Caco-2 (cell line): ENCODE data around the gene SLC29A3. TPM values are rescaled to one million over a fixed set of nuclear protein-coding genes. Genes with fewer than 3 reads are reported as not detected.

Source experiments
- BruUV-seq: library from RNA; stranded (reverse); fragments of 400-500 nt; replicated peaks from 2 replicates; lab custom pipeline; 2021; lab: Mats Ljungman, UMichigan
- CTCF ChIA-PET: fragments of 300-600 bp; sonication (Branson Sonifier 250); formaldehyde crosslinking; loops from one replicate; lab custom pipeline; 2022; ENCODE audit warnings: antibody characterized with exemption; lab: Charles Lee
- POLR2A ChIA-PET: fragments of 300-600 bp; sonication (Branson Sonifier 250); formaldehyde crosslinking; loops from one replicate; lab custom pipeline; 2022; ENCODE audit warnings: antibody characterized with exemption; lab: Charles Lee
- DNase-seq, 2 experiments: peaks; one replicate each; pipeline versions ENCODE4 v3.0.0 to v3.0.0-alpha.2; 2020 to 2022
- H3K27me3 ChIP-seq: replicated peaks from 2 replicates; pipeline ENCODE4 v1.6.0; 2011; ENCODE audit warnings: low read length; ENCODE audit not compliant: control insufficient read depth, insufficient read depth
- H3K36me3 ChIP-seq: 2 replicates; pipeline ENCODE4 v1.5.1; 2011; ENCODE audit warnings: low read length; ENCODE audit not compliant: control insufficient read depth, insufficient read depth
- H3K4me1 ChIP-seq: fragments of 250-450 bp; sonication (Bioruptor Pico); 2 replicates; pipeline ENCODE4 v1.5.1; 2020; ENCODE audit warnings: mild to moderate bottlenecking
- H3K4me3 ChIP-seq: 2 replicates; pipeline ENCODE4 v1.5.1; 2011; ENCODE audit warnings: low read depth, mild to moderate bottlenecking, control low read depth, low read length
- H3K9me3 ChIP-seq: fragments of 250-450 bp; sonication (Bioruptor Pico); 2 replicates; pipeline ENCODE4 v1.5.1; 2020; ENCODE audit warnings: mild to moderate bottlenecking, moderate library complexity
- H3K27ac Mint-ChIP-seq: one replicate; pipeline ENCODE4 v1.8.0; 2022; ENCODE audit warnings: mixed read lengths; ENCODE audit not compliant: unreplicated experiment
- H3K27me3 Mint-ChIP-seq: one replicate; pipeline ENCODE4 v1.8.0; 2022; ENCODE audit warnings: mixed read lengths; ENCODE audit not compliant: insufficient read depth, unreplicated experiment
- H3K36me3 Mint-ChIP-seq: one replicate; pipeline ENCODE4 v1.8.0; 2022; ENCODE audit warnings: mild to moderate bottlenecking, mixed read lengths; ENCODE audit not compliant: insufficient read depth, unreplicated experiment
- H3K4me1 Mint-ChIP-seq: one replicate; pipeline ENCODE4 v1.8.0; 2022; ENCODE audit warnings: low read depth, mixed read lengths; ENCODE audit not compliant: unreplicated experiment
- H3K4me3 Mint-ChIP-seq: one replicate; pipeline ENCODE4 v1.8.0; 2022; ENCODE audit warnings: mild to moderate bottlenecking, moderate library complexity, mixed read lengths; ENCODE audit not compliant: unreplicated experiment
- H3K9me3 Mint-ChIP-seq: one replicate; pipeline ENCODE4 v1.8.0; 2022; ENCODE audit warnings: mixed read lengths; ENCODE audit not compliant: unreplicated experiment
- intact Hi-C: fragments of 100-400 bp; cut with micrococcal nuclease; formaldehyde crosslinking; loops from one replicate; pipeline ENCODE4 v1.10.0; 2022; ENCODE audit not compliant: unreplicated experiment
- total RNA-seq: library from RNA; stranded (reverse); gene quantifications from 2 replicates; pipeline ENCODE4 v1.2.3, GENCODE V29; 2022
- TF ChIP-seq, protein P1 (sequence below), 2 experiments: fragments of 200-600 bp in 1 of 2; IDR thresholded peaks; 1 replicate in 1 of 2; 2 replicates in 1 of 2; pipeline versions ENCODE4 v1.5.1 to v1.8.0; 2011 to 2022; ENCODE audit warnings: antibody characterized with exemption in 1 of 2, control low read depth in 1 of 2, inconsistent platforms in 1 of 2, low read depth in 1 of 2, low read length in 1 of 2, mild to moderate bottlenecking in 1 of 2, moderate library complexity in 1 of 2; ENCODE audit not compliant: insufficient read depth in 1 of 2, severe bottlenecking in 1 of 2, unreplicated experiment in 1 of 2

The SLC29A3 gene
- total RNA-seq, 1 experiment from 2014 or later: 20.7 TPM

DNA sequence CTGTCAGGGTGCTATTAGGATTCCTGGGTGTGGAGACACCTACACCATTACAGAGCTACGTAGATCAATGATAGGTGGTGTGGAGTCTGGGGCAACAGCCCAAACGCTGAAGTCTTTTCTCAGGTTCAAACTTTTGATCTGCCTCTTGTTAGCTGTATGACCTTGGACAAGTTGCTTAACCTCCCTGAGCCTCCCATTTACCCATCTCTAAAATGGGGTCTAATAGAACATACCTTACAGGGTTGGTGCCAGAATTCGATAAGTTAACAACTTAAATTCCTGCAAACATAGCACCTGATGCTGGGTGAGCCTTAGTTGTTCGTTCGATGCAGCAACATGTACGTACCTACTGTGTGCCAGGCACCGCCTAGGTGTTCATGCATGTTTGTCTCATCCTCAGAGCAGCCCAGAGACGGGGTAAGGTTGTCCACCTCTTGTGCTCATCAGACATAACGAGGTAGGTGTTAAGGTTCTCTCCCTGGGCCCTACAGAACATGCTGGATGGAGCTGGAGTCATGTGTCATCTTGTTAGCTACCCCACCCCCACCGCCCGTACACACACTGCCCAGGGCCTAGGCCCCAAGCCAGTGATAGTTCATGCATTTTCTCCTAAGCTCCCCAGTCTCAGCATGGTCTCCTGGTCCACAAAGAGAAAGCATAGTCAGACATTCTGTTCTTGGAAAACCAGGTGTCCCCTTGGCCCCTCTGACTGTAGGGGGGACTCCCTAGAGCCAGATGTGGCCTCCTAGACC lies 41.0 kb upstream of the SLC29A3 start:
- intact Hi-C loops: no loop called here
- Mint-ChIP-seq H3K4me1 (no peaks in the 10 kb centered on the region), H3K27me3 (no peaks in the 10 kb centered on the region), H3K36me3 (no peaks in the 10 kb centered on the region), H3K27ac (no peak overlapping the region), H3K9me3 (no peaks in the 10 kb centered on the region), H3K4me3 (no peak overlapping the region)
- Histone ChIP-seq H3K4me3 (no peak overlapping the region), H3K27me3 (no peaks in the 10 kb centered on the region), H3K9me3 (no peaks in the 10 kb centered on the region), H3K4me1 (no peaks in the 10 kb centered on the region), H3K36me3 (no peaks in the 10 kb centered on the region)
- ChIA-PET POLR2A (no interaction called here), CTCF (interaction anchor here (1.1 kb wide), 1 partner anchor 12 kb away, joined by 3 read pairs; no protein-coding TSS in a partner anchor)
- no TSS peak for BruUV-seq
- DNase-seq: no peak
- TF ChIP-seq, protein P1, sequence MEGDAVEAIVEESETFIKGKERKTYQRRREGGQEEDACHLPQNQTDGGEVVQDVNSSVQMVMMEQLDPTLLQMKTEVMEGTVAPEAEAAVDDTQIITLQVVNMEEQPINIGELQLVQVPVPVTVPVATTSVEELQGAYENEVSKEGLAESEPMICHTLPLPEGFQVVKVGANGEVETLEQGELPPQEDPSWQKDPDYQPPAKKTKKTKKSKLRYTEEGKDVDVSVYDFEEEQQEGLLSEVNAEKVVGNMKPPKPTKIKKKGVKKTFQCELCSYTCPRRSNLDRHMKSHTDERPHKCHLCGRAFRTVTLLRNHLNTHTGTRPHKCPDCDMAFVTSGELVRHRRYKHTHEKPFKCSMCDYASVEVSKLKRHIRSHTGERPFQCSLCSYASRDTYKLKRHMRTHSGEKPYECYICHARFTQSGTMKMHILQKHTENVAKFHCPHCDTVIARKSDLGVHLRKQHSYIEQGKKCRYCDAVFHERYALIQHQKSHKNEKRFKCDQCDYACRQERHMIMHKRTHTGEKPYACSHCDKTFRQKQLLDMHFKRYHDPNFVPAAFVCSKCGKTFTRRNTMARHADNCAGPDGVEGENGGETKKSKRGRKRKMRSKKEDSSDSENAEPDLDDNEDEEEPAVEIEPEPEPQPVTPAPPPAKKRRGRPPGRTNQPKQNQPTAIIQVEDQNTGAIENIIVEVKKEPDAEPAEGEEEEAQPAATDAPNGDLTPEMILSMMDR (IDR thresholded peaks at IDR 0.05; ENCODE audit: insufficient read depth in 1 of 2, low read depth in 1 of 2, low read length in 1 of 2, severe bottlenecking in 1 of 2, unreplicated experiment in 1 of 2): no peak

DNA sequence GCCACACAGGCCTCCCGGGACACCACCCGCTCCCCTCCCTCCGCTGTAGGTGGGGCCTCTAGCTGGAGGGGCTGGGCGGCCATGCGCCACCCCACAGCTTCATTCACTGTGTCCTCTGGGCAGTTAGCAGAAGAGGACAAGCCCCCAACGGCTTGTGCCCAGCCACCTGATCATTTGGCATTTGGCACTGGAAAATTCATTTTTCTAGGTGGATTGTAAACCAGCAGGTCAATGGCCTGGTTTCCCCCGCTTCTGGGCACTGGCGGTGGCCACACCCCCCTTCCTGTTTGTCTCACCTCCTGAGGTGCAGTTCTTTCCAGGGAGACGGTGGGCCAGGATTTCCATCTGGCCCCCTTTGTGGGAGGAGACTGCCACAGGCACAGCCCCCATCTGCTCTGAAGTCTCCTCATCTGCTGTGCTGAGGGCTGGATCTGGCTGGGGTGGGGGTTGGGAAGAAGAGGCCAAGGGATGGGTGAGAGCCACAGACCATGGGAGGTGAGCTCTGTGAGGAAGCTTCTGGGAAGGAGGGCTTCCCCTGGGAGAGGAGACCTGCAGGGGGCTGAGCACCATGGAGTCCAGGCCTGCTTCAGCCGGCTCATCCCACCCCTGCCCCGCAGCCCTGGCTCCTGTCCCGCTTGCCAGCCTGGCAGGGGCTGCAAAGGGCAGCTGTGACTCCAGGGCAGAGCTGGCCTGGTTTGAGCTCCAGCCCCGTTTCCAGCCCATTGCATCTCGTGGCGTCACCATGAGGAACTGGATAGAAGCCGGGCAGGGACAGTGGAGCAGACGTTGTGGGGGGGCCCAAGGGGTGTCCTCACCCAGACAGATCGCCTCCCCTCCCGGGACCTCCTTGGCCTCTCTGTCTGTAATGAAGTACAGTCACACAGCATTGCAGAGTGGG lies 40.1 kb upstream of the SLC29A3 start:
- H3K36me3 Mint-ChIP-seq: no peaks in the 10 kb centered on the region
- Histone ChIP-seq H3K4me1 (no peaks in the 10 kb centered on the region), H3K27me3 (no peaks in the 10 kb centered on the region), H3K36me3 (no peaks in the 10 kb centered on the region), H3K9me3 (no peaks in the 10 kb centered on the region), H3K4me3 (no peak overlapping the region)
- BruUV-seq: no TSS peak
- TF ChIP-seq, protein P1 (IDR thresholded peaks at IDR 0.05; ENCODE audit: insufficient read depth in 1 of 2, low read depth in 1 of 2, low read length in 1 of 2, severe bottlenecking in 1 of 2, unreplicated experiment in 1 of 2): no peak
- intact Hi-C loops: no loop called here
- no peak overlapping the region for H3K27ac Mint-ChIP-seq
- no peaks in the 10 kb centered on the region for H3K9me3 Mint-ChIP-seq
- H3K27me3 Mint-ChIP-seq: no peaks in the 10 kb centered on the region
- H3K4me1 Mint-ChIP-seq: no peaks in the 10 kb centered on the region
- CTCF ChIA-PET: no interaction called here
- no peak overlapping the region for H3K4me3 Mint-ChIP-seq
- DNase-seq: no peak
- POLR2A ChIA-PET: no interaction called here

DNA sequence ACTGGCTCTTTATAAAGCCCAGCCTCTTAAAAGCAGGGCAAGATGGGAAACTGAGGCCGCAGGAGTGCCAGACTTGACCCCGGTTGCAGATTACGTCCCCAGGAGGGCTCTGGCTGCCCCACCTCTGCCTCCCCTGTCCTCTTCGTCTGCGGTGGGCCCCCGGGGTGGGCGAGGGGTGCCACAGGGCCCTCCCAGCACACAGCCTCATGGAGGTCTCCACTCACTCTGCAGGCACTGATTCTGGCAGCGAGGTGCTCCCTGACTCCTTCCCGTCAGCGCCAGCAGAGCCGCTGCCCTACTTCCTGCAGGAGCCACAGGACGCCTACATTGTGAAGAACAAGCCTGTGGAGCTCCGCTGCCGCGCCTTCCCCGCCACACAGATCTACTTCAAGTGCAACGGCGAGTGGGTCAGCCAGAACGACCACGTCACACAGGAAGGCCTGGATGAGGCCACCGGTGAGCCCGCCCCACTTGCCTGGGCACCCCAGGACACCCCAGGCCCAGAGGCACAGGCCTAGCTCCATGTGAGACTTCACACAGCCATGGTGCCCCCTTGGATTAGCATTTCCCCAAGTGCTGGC lies 39.4 kb upstream of the SLC29A3 start:
- H3K27me3 Mint-ChIP-seq: no peaks in the 10 kb centered on the region
- intact Hi-C loops: no loop called here

More for the DNA sequence above, 39.4 kb upstream of the SLC29A3 start:
- ChIA-PET POLR2A (no interaction called here), CTCF (interaction anchor here (1.1 kb wide), 1 partner anchor 9 kb away, joined by 3 read pairs; no protein-coding TSS in a partner anchor)
- no TSS peak for BruUV-seq
- Histone ChIP-seq H3K36me3 (no peaks in the 10 kb centered on the region), H3K4me1 (no peaks in the 10 kb centered on the region), H3K27me3 (no peaks in the 10 kb centered on the region), H3K9me3 (no peaks in the 10 kb centered on the region), H3K4me3 (no peak overlapping the region)
- no peaks in the 10 kb centered on the region for H3K9me3 Mint-ChIP-seq
- no peak overlapping the region for H3K27ac Mint-ChIP-seq
- no peak for DNase-seq
- H3K4me1 Mint-ChIP-seq: no peaks in the 10 kb centered on the region
- H3K36me3 Mint-ChIP-seq: no peaks in the 10 kb centered on the region
- no peak overlapping the region for H3K4me3 Mint-ChIP-seq
- TF ChIP-seq, protein P1 (IDR thresholded peaks at IDR 0.05; ENCODE audit: insufficient read depth in 1 of 2, low read depth in 1 of 2, low read length in 1 of 2, severe bottlenecking in 1 of 2, unreplicated experiment in 1 of 2): no peak
